Smooth muscle cell (in vitro differentiated cells): ENCODE measurements around the gene CPPED1. TPM values are rescaled to one million over a fixed set of nuclear protein-coding genes. Genes with fewer than 3 reads are reported as not detected.

Experiments used
- DNase-seq: peaks from one replicate; lab custom pipeline; 2025; ENCODE audit not compliant: unreplicated experiment; lab: John Stamatoyannopoulos, UW
- H2AFZ ChIP-seq: fragments of 200-600 bp; sonication (generic); 2 replicates; pipeline ENCODE4 v1.6.0; 2016; ENCODE audit warnings: antibody characterized with exemption, low read depth, mild to moderate bottlenecking
- H3F3A ChIP-seq: fragments of 200-600 bp; sonication (generic); 2 replicates; pipeline ENCODE4 v1.6.0; 2017; ENCODE audit warnings: antibody characterized with exemption, low read depth
- H3K27ac ChIP-seq: fragments of 200-600 bp; sonication (generic); 2 replicates; pipeline ENCODE4 v1.5.1; 2016; ENCODE audit warnings: low read depth, mild to moderate bottlenecking
- H3K27me3 ChIP-seq: fragments of 200-600 bp; sonication (generic); 2 replicates; pipeline ENCODE4 v1.6.1; 2016; ENCODE audit warnings: low read depth, mild to moderate bottlenecking
- H3K36me3 ChIP-seq: fragments of 200-600 bp; sonication (generic); 2 replicates; pipeline ENCODE4 v1.5.1; 2016; ENCODE audit warnings: low read depth
- H3K4me1 ChIP-seq: fragments of 200-600 bp; sonication (generic); 2 replicates; pipeline ENCODE4 v1.5.1; 2016; ENCODE audit warnings: low read depth
- H3K4me2 ChIP-seq: fragments of 200-600 bp; sonication (generic); 2 replicates; pipeline ENCODE4 v1.6.0; 2016; ENCODE audit warnings: mild to moderate bottlenecking
- H3K4me3 ChIP-seq: fragments of 200-600 bp; sonication (generic); 2 replicates; pipeline ENCODE4 v1.5.1; 2016; ENCODE audit warnings: mild to moderate bottlenecking
- H3K79me2 ChIP-seq: fragments of 200-600 bp; sonication (generic); 2 replicates; pipeline ENCODE4 v1.6.0; 2016; ENCODE audit warnings: low read depth, mild to moderate bottlenecking
- H3K9ac ChIP-seq: fragments of 200-600 bp; sonication (generic); 2 replicates; pipeline ENCODE4 v1.6.0; 2016; ENCODE audit warnings: low read depth
- H3K9me3 ChIP-seq: fragments of 200-600 bp; sonication (generic); replicated peaks from 2 replicates; pipeline ENCODE4 v1.5.1; 2016; ENCODE audit warnings: low read depth
- H4K20me1 ChIP-seq: fragments of 200-600 bp; sonication (generic); 2 replicates; pipeline ENCODE4 v1.6.0; 2016; ENCODE audit warnings: low read depth
- WGBS: methylation state at CpG from one replicate; pipeline ENCODE4 v1.1.7; 2016; ENCODE audit warnings: low lambda C conversion rate; 5-methylcytosine and 5-hydroxymethylcytosine counted together
- polyA plus RNA-seq: library from polyadenylated mRNA; unstranded; fragments of >200 nt; fragmentation: Nextera tagmentation; extraction: Ambion mirVana; gene quantifications from 2 replicates; pipeline ENCODE4 v1.2.1, GENCODE V29; 2016
- total RNA-seq: library from RNA; depleted of rRNA; stranded (reverse); fragments of >200 nt; gene quantifications from 2 replicates; pipeline ENCODE4 v1.2.3, GENCODE V29; 2014
- TF ChIP-seq, protein P1 (sequence below): fragments of 200-600 bp; sonication (generic); IDR thresholded peaks from 2 replicates; pipeline ENCODE4 v1.5.1; 2017; ENCODE audit warnings: borderline replicate concordance, mild to moderate bottlenecking, antibody characterized with exemption; ENCODE audit not compliant: insufficient read depth, poor library complexity, severe bottlenecking

Gene CPPED1
- total and polyA plus RNA-seq, 2 experiments from 2014 or later = 17.2 to 20.9 TPM

DNA sequence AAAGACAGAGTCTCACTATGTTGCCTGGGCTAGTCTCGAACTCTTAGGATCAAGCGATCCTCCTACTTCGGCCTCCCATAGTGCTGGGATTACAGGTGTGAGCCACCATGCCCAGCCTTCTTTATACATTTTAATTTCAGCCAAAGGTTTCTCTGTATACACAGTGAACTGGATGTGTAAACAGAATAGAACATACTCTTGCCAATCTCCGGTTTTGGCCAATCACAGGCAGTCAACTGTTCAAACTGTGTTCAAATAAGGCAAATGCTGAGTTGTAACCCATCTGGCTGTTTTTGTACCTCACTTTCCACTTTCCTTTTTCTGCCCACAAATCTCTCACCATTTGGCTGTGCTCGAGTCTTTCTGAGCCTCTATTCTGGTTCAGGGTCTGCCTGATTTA, 108.2 kb downstream of the CPPED1 start:
- H3F3A ChIP-seq = no peaks in the 10 kb centered on the region
- TF ChIP-seq, protein P1, sequence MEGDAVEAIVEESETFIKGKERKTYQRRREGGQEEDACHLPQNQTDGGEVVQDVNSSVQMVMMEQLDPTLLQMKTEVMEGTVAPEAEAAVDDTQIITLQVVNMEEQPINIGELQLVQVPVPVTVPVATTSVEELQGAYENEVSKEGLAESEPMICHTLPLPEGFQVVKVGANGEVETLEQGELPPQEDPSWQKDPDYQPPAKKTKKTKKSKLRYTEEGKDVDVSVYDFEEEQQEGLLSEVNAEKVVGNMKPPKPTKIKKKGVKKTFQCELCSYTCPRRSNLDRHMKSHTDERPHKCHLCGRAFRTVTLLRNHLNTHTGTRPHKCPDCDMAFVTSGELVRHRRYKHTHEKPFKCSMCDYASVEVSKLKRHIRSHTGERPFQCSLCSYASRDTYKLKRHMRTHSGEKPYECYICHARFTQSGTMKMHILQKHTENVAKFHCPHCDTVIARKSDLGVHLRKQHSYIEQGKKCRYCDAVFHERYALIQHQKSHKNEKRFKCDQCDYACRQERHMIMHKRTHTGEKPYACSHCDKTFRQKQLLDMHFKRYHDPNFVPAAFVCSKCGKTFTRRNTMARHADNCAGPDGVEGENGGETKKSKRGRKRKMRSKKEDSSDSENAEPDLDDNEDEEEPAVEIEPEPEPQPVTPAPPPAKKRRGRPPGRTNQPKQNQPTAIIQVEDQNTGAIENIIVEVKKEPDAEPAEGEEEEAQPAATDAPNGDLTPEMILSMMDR = no peak
- WGBS = 98% methylated on average over 5 of the region's 5 CpGs
- no peaks in the 10 kb centered on the region for H3K27me3 ChIP-seq
- no peaks in the 10 kb centered on the region for H3K9me3 ChIP-seq
- no peak overlapping the region for H3K4me3 ChIP-seq
- no peak overlapping the region for H3K4me2 ChIP-seq
- H3K9ac ChIP-seq = no peak overlapping the region
- no peaks in the 10 kb centered on the region for H4K20me1 ChIP-seq
- H3K79me2 ChIP-seq = no peaks in the 10 kb centered on the region
- no peak overlapping the region for H3K27ac ChIP-seq
- no peaks in the 10 kb centered on the region for H3K4me1 ChIP-seq
- no peaks in the 10 kb centered on the region for H3K36me3 ChIP-seq
- no peak for DNase-seq
- H2AFZ ChIP-seq = no peak overlapping the region

DNA sequence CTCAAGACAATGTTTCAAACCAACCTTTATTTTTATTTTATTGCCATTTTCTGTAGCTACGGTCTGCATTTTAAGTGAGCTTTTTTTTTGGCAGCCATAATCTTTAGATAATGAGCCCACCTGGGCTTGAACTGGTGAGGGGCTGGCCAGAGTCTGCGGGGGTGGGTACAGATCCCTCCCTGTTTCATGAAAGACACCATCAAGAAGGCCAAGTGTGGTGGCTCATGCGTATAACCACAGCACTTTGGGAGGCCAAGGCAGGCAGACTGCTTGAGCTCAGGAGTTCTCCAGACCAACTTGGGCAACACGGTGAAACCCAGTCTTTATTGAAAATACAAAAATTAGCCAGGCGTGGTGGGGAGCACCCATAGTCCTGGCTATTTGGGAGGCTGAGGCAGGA, 113.7 kb downstream of the CPPED1 start:
- H3K4me2 ChIP-seq = no peak overlapping the region
- H3K4me3 ChIP-seq = no peak overlapping the region
- H2AFZ ChIP-seq = no peak overlapping the region
- no peak for DNase-seq
- H3K79me2 ChIP-seq = no peaks in the 10 kb centered on the region
- no peaks in the 10 kb centered on the region for H3K4me1 ChIP-seq
- no peak overlapping the region for H3K27ac ChIP-seq
- H3K9me3 ChIP-seq = no peaks in the 10 kb centered on the region
- H3K36me3 ChIP-seq = no peaks in the 10 kb centered on the region
- TF ChIP-seq, protein P1 = no peak
- H3K9ac ChIP-seq = no peak overlapping the region
- 86% methylated on average over 5 of the region's 5 CpGs for WGBS
- H3F3A ChIP-seq = no peaks in the 10 kb centered on the region
- no peaks in the 10 kb centered on the region for H3K27me3 ChIP-seq
- no peaks in the 10 kb centered on the region for H4K20me1 ChIP-seq

DNA sequence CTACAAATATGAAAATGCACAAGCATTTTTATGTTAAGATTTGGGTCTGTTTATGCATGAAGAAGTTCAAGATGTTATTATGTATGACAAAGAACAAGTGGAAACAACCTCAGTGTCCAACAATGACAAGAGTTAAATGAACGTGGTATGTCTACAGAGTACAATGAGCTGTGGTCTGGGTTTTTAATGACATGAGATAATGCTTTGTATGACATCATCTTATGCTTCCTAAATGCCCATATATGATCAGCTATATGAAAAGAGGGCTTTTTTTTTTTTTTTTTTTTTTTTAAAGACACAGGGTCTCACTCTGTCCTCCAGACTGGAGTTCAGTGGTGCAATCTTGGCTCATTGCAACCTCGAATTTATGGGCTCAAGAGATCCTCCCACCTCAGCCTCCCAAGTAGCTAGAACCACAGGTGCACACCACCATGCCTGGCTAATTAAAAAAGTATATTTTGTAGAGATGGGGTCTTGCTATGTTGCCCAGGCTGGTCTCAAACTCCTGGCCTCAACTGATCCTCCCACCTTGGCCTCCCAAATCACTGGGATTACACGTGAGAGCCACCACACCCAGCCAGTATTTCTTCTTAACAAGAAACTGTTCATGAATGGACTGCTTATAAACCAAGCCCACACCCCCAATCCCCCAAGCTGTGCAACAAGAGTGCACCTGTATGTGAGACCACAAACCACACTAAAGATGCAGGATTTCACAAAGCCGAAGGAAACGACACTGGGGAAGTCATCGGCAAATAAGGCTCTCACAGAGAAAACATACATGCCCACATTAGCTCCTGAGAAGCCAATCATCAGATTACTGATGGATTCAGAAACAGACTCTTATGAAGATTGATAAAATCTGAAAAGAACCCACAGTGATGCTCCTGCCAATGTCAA, 114.5 kb downstream of the CPPED1 start:
- Histone ChIP-seq H3K9me3 (no peaks in the 10 kb centered on the region), H3K79me2 (no peaks in the 10 kb centered on the region), H3K9ac (no peak overlapping the region), H3K27me3 (no peaks in the 10 kb centered on the region), H3K4me3 (no peak overlapping the region), H3K4me2 (no peak overlapping the region), H2AFZ (no peak overlapping the region), H3F3A (no peaks in the 10 kb centered on the region), H4K20me1 (no peaks in the 10 kb centered on the region), H3K4me1 (no peaks in the 10 kb centered on the region), H3K36me3 (no peaks in the 10 kb centered on the region), H3K27ac (no peak overlapping the region)
- no peak for DNase-seq
- WGBS = 88% methylated on average over 6 of the region's 6 CpGs
- TF ChIP-seq, protein P1 = no peak

DNA sequence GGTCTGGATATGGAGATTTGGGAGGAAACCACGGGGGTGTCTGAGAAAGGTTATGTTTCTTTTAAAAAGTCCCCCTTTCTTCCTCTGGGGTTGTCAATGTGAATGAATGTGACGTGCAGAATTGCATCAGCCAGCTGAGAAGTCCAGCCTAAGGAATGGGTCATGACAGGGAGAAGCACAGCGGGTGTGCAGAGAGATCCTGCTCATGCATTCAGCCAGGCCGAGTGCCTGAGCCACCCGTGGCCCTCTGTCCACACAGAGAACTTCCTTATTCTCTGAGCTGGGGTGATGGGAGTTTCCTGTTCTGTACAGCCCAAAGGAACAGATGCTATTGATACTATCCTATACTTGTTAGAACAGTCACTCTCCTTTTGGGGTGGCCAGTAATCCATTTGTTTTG, 117.9 kb downstream of the CPPED1 start:
- no peak overlapping the region for H2AFZ ChIP-seq
- no peaks in the 10 kb centered on the region for H4K20me1 ChIP-seq
- H3F3A ChIP-seq = no peaks in the 10 kb centered on the region
- H3K36me3 ChIP-seq = no peaks in the 10 kb centered on the region
- H3K27me3 ChIP-seq = no peaks in the 10 kb centered on the region
- DNase-seq = no peak
- no peaks in the 10 kb centered on the region for H3K79me2 ChIP-seq
- TF ChIP-seq, protein P1 = no peak
- no peaks in the 10 kb centered on the region for H3K4me1 ChIP-seq
- H3K4me2 ChIP-seq = no peak overlapping the region
- no peak overlapping the region for H3K4me3 ChIP-seq
- H3K9me3 ChIP-seq = no peaks in the 10 kb centered on the region
- no peak overlapping the region for H3K27ac ChIP-seq
- H3K9ac ChIP-seq = no peak overlapping the region
- WGBS = 77% methylated on average over 5 of the region's 5 CpGs
